Ovary (tissue), 3 donors: ENCODE measurements around the gene SPPL3.

Experiments
- POLR2A ChIP-seq: fragments of 450-650 bp; IDR thresholded peaks from one replicate; pipeline ENCODE4 v1.6.1; 2017; ENCODE audit warnings: antibody characterized with exemption, mild to moderate bottlenecking, moderate library complexity
- TF ChIP-seq, protein P1 (sequence below), 3 donors: fragments of 450-650 bp in 2 of 3; fragments of 200-600 bp in 1 of 3; IDR thresholded peaks; one replicate each; pipeline versions ENCODE4 v1.5.1 to v1.8.0; 2016 to 2022; ENCODE audit warnings: antibody characterized with exemption in 3 of 3, mild to moderate bottlenecking in 1 of 3
- donor health status: DM: no; HTN: no; CAD: no.

- TF ChIP-seq, protein P1, sequence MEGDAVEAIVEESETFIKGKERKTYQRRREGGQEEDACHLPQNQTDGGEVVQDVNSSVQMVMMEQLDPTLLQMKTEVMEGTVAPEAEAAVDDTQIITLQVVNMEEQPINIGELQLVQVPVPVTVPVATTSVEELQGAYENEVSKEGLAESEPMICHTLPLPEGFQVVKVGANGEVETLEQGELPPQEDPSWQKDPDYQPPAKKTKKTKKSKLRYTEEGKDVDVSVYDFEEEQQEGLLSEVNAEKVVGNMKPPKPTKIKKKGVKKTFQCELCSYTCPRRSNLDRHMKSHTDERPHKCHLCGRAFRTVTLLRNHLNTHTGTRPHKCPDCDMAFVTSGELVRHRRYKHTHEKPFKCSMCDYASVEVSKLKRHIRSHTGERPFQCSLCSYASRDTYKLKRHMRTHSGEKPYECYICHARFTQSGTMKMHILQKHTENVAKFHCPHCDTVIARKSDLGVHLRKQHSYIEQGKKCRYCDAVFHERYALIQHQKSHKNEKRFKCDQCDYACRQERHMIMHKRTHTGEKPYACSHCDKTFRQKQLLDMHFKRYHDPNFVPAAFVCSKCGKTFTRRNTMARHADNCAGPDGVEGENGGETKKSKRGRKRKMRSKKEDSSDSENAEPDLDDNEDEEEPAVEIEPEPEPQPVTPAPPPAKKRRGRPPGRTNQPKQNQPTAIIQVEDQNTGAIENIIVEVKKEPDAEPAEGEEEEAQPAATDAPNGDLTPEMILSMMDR (IDR thresholded peaks at IDR 0.05): no peak
- no peak for TF ChIP-seq POLR2A
Observed at GRCh38 chr12:120736404-120737331, 167.5 kb downstream of the SPPL3 start.
